Parietal lobe (tissue), 2 donors: ENCODE data around the gene DEFB116. TPM values are rescaled to one million over a fixed set of nuclear protein-coding genes. Genes with fewer than 3 reads are reported as not detected.

Experiments
- small RNA-seq: library from RNA; depleted of rRNA; stranded (forward); fragments of <200 nt; gene quantifications from one replicate; pipeline ENCODE3, GENCODE V24; 2014; ENCODE audit warnings: low replicate concordance
- total RNA-seq: library from RNA; depleted of rRNA; stranded (reverse); fragments of >200 nt; gene quantifications from one replicate; pipeline ENCODE4 v1.2.3, GENCODE V29; 2014

DEFB116 gene
- total RNA-seq = not detected

DNA sequence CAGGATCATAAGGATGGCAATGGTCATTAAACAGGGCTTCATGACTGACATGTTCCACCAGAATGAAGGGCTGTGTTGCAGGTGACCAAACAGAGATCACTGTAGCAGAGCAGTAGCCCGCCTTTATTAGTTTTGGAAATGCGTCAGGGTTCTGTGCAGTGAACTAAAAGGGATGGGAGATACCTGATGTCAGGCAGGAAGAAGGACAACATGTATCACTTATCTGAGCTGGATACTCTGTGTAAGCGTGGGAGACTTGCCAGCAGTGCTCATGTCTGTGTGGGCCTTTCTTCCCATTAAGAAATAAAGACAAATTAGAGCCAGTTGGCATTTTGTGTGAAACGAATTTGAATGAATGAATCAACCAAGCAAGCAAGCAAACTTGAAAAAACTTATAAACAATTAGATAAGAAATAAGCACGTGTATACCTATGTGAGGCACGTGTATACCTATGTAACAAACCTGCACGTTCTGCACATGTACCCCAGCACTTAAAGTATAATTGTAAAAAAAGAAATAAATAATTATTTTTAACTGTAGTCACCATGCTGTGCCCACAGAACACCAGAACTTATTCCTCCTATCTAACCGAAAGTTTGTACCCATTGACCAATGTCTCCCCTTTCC lies at the start of gene DEFB116:
Gene DEFB116, minus strand, starts transcription at position 51 of the 628 bp plus-strand sequence. Its CDS starts 0 bp downstream, at position 51.

DNA sequence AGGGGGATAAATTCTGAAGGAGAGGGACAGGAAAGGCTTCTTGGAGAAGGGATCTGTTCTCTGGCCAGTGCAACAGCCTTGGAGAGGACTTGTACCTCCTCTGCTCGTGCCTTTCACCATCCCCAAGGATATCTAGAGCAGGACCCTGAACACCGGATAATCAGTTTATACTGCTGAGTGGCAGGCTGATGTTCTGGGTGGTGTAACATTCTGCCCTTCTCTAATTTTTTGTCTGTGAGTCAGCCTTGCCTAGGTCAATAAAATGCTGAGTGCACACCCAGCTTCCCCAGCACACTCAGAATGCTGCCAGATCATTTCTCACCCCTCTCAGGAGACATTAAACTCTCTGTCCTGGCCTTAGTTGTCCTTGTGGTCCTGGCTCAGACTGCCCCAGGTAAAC lies 51.0 kb downstream of the DEFB116 start, which contains the start of gene DEFB115:
Gene DEFB115, plus strand, starts transcription at position 301 of the 400 bp plus-strand sequence. Its CDS starts 0 bp downstream, at position 301.

Small RNAs within 50 kb of the gene (small RNA-seq; reads per million reads assigned to genes)
- gene RNA5SP480 = not detected

Other genes with a start within 250 kb of the DEFB116 start
- gene DEFB115, start 50.9 kb downstream of the DEFB116 start, total RNA-seq = not detected
- gene DEFB118, start 60.0 kb upstream of the DEFB116 start, total RNA-seq = not detected
- gene DEFB119, start 82.0 kb upstream of the DEFB116 start, total RNA-seq = not detected
- not detected for gene DEFB121, start 97.6 kb upstream of the DEFB116 start, total RNA-seq
- gene DEFB123, start 132.0 kb upstream of the DEFB116 start, total RNA-seq = not detected
- gene DEFB124, start 166.5 kb upstream of the DEFB116 start, total RNA-seq = not detected
- 0.31 TPM for gene REM1, start 166.7 kb upstream of the DEFB116 start, total RNA-seq
- 49.5 TPM for gene HM13, start 205.9 kb upstream of the DEFB116 start, total RNA-seq